ENCODE measurements around the gene DHRS11.

The DHRS11 gene, protein sequence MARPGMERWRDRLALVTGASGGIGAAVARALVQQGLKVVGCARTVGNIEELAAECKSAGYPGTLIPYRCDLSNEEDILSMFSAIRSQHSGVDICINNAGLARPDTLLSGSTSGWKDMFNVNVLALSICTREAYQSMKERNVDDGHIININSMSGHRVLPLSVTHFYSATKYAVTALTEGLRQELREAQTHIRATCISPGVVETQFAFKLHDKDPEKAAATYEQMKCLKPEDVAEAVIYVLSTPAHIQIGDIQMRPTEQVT

GRCh38 chr17:36591434-36592315, at the start of gene DHRS11:
DHRS11 (plus strand) TSS chr17:36591879; CDS start chr17:36592010, 131 bp downstream.
- DNase-seq (ENCODE audit: low read depth in 2 of 2) = peak in 1 of 2 experiments; percentile 36

- no peak for DNase-seq (ENCODE audit: low read depth in 2 of 2)
Observed at GRCh38 chr17:36542755-36543154, 48.9 kb upstream of the DHRS11 start.

GRCh38 chr17:36544044-36544306, 47.7 kb upstream of the DHRS11 start:
- DNase-seq (ENCODE audit: low read depth in 2 of 2) = no peak

- DNase-seq (ENCODE audit: low read depth in 2 of 2) = peak; percentile 82 to 84
Observed at GRCh38 chr17:36544307-36545076, 47.2 kb upstream of the DHRS11 start, which contains the start of gene GGNBP2. GGNBP2 (plus strand) TSS chr17:36544919; CDS start chr17:36545725, 806 bp downstream.

DNA sequence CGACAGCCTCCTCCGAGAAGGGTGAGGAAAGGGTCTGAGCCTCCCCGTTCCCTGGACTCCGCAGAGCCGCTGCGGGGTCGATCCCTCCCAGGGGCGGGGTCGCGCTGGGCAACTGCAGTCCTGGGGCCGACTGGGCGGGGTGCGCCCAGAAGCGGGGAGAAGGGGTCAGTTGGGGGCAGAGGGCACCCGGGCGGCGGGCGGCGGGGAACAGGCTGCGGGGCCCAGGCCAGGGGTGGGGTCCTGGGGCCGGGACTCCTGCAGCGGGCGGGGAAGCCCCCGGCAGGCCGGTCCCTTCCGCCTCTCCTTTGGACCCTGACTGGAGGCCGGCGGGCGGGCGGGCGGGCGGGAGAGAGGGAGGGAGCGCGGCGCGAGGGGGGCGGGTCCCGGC, 46.6 kb upstream of the DHRS11 start:
- no peak for DNase-seq (ENCODE audit: low read depth in 2 of 2)

DNA sequence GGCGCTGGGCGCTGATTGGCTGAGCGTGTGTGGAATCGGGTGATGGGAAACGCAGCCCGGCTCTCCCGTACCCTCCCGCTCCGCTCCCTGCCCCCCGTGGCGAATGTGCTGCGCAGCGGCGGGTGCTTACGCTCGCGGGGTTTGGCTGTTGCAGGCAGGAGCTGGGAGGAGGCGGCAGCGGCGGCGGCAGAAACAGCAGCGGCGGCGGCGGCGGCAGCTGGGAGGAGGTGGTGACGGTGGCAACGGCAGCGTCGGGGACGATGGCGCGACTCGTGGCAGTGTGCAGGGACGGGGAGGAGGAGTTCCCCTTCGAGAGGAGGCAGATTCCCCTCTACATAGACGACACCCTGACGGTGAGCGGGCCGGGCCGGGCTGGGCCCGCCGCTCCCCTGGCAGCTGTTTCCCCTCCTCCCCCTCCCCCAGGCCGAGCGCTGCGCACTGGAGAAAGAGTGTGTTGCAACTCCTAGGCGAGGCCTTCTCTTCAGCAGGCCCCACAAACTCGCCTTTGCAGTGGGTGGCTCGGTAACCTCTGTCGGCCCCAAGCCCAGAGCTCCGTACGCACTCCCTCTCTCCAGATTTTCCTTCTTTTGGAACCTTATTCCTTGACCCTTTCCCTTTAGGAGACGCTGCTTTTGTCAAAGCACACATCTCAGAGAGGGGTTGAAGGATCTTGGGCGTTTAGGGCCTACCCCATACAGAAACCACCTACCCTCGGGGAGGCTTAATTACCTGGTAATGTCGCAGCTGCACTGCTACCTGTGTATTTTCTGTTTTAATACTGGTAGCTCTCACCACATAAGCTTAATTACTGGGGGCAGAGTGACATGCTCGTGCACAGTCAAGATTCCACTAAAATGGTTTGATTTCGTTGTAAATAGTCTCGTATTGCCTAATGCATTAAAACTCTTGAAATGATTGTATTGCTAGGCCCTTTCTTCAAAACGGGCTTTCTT, 45.9 kb upstream of the DHRS11 start:
- DNase-seq (ENCODE audit: low read depth in 2 of 2) = peak; percentile 96

DNA sequence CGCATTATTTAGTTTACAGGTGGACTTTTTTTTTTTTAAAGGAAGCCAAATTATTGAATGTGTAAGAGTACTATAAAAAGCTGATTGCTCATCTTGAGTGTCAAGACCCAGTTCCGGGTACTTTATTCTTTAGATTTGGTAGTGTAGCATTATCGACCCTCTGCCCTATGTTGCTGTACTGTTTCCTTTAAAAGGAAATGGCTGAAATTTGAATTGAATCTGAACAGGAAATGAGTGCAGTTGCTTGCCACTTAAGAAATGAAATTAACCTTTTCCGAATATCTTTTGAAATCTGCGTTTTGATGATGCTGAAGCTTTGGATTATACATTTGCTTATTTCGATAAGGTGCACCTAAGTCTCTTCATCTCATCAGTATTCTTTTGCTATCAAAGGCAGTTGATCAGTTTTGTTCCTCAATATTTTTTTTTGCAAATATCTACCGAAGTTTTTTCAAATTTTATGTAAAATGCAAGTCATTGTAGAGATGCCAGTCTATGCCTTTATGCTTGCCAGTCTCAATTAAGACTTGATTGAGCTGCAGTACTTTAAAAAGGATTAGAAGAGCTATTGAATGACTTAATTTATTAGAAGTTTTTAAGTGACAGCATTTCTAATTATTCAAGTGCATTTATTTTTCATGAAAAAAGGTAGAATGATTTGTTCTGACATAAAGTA, 45.1 kb upstream of the DHRS11 start:
- DNase-seq (ENCODE audit: low read depth in 2 of 2) = no peak

DNA sequence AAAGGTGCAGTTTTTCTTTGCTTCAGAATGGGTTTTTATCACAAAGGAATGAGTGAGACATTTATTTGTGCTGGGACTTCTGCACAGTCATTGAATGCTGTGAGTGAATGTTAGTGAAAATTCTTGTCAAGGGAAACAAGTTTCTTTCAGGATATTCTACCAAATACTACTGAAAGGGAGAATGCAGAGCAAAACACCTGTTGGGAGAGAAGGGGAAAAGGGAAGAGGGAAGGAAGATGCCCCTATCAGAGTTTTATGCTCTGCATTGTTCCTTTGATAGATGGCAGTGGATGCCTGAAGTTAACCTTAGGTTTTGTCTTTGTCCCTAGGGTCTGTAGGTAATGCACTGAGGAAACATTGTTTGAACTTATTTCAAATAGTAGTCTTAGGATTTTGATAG, 43.9 kb upstream of the DHRS11 start:
- no peak for DNase-seq (ENCODE audit: low read depth in 2 of 2)

- DNase-seq (ENCODE audit: low read depth in 2 of 2) = no peak
Observed at GRCh38 chr17:36550491-36551417, 40.9 kb upstream of the DHRS11 start.

DNA sequence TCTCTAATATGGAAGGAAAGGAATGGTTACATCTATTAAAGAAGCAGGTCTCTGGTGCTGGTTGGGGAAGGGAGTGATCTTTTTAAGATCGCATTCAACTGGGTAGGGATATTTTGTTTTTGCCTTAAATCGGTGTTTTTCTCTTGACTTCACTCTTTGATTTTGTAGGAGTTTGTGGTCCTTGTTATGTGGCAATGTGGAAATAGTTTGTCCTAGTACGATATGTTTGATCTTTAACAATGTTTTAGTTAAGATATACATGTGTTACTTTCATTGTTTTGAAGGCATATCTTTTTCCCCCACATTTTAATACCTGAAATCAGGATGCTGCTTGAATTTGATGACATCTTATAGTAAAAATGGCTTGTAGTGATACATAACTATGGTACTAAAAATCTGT, 38.2 kb upstream of the DHRS11 start:
- no peak for DNase-seq (ENCODE audit: low read depth in 2 of 2)

- DNase-seq (ENCODE audit: low read depth in 2 of 2) = no peak
Observed at GRCh38 chr17:36566081-36566480, 25.6 kb upstream of the DHRS11 start.

- no peak for DNase-seq (ENCODE audit: low read depth in 2 of 2)
Observed at GRCh38 chr17:36575028-36575427, 16.7 kb upstream of the DHRS11 start.

- no peak for DNase-seq (ENCODE audit: low read depth in 2 of 2)
Observed at GRCh38 chr17:36576793-36577192, 14.9 kb upstream of the DHRS11 start.

- no peak for DNase-seq (ENCODE audit: low read depth in 2 of 2)
Observed at GRCh38 chr17:36578671-36579070, 13.0 kb upstream of the DHRS11 start.

GRCh38 chr17:36583787-36584186, 7.9 kb upstream of the DHRS11 start:
- DNase-seq (ENCODE audit: low read depth in 2 of 2) = no peak

- DNase-seq (ENCODE audit: low read depth in 2 of 2) = no peak
Observed at GRCh38 chr17:36586138-36586537, 5.5 kb upstream of the DHRS11 start.

DNA sequence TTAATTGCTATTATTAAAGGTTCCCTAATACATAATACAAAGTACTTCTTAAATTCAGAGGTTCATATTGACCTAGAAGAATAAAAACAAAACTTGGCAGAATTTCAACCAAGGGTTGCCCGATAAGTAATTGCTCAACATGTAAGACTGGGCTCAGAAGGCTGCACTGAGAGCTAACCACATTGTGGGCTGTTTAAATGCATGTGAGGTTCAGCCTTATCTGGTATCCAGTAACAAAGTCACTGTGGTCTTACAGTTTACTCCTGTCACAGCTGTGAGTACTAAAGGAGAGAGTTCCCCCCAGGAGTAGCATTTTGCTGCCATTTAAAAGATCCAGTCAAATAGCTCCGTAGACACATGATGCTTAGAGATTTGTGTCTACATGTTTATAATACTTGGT, 1.6 kb upstream of the DHRS11 start:
- no peak for DNase-seq (ENCODE audit: low read depth in 2 of 2)

- DNase-seq (ENCODE audit: low read depth in 2 of 2) = no peak
Observed at GRCh38 chr17:36592316-36592715, 637 bp downstream of the DHRS11 start.

DNA sequence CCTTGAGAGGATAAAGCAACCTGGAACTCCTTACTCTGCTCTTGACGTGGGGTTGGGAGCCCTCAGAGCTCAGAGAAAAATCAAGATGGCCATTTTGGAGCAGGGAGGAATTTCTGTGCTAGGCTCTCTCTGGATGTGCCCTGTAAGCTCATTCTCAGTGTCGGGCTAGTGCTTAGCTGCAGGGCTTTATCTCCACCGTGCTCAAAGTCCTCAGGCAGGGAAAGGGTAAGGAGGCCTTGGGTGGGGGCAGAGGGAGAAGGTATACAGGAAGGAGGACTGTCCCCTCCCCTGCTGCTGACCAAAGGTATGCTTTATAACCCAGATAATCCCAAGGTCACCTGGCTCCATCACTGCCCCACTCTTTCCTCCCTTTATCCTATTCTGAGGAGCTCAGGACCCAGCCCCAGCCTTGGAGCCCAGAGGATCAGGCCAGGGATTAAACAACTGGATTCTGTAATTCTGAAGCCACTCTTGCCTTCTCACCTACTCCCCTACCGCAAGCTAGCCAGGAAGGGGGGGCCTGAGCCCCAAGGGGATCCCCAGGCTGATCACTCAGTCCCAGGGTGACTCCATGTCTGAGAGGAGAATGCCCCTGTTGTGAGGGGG, 1.1 kb downstream of the DHRS11 start:
- no peak for DNase-seq (ENCODE audit: low read depth in 2 of 2)
